ENCODE data around the gene ATP2B2.

The ATP2B2 gene

DNA sequence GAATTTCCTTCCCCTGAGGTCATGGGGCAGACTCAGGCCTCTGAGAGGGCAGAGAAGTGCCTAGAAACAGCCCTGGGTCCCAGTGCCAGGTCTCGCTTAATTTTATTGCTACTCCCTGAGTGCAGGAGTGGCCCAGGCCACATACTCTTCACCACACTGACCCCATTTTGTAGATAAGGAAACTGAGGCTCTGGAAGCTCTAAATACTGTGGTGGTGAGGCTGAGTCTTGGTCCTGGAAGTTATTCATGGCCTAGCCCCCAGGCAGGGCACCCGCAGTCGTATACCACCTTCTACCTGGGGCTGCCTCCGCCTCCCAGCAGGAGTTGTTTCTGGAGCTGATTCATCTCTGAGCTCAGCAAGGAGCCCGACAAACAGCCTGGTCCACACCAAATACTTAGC lies 9.8 kb downstream of the ATP2B2 start:
- in situ Hi-C loops (cut with MboI; ENCODE audit: low sequenced_read_pairs), result no loop called here

DNA sequence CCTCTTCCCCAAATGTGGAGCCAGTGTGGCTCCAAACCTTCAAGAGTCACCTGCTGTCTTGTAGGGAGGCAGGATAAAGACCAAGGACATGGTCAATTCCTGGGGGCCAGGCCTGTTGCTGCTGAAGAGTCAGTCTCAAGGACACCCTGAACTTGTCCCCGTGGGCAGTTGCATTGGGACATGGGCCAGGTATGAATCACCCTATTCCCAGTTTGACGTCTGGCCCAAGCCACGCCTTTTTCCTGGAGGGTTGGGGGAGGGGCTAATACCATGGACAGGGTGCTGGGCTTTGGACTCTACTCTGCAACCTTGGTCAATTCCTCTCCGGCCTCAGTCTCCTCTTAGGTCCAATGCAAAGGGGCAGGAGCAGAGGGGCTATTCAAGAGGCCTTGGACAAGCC lies 10.4 kb downstream of the ATP2B2 start:
- in situ Hi-C loops (cut with MboI; ENCODE audit: low sequenced_read_pairs), result no loop called here

DNA sequence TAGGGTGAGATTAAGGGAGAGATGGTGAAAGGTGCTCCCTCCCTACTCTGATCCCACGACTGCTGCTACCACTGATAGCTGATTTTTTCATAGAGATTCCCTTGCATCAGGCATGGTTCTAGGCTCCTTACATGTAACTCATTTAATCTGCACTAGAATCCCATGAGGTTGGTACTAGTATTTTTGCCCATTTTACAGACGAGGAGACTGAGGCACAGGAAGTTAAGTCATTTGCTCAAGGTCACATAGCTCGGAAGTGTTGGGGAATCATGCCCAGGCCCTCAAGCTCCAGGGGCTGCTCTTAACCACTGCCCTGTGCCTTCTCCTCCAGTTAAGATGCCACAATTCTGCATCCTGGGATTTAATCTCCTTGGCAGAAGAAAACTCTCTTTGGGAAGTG lies 11.2 kb downstream of the ATP2B2 start:
- in situ Hi-C loops (cut with MboI; ENCODE audit: low sequenced_read_pairs), result no loop called here

DNA sequence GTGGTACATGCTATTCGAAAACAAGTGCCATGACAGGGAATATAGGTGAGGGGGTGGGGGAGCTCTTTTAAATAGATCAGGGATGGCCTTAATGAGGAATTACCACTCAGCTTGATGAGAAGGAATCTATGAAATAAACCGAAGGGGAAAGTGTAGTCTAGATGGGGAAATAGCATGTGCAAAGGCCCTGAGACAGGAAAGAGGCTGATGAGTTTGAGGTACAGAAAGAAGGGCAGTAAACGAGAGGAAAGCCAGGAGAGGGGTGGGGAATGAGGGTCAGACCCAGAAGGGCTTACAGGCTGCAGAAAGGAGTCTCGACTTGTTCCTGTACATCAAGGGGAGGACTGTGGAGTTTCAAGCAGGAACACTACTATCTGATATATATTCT lies 12.2 kb downstream of the ATP2B2 start:
- in situ Hi-C loops (cut with MboI; ENCODE audit: low sequenced_read_pairs), result no loop called here

DNA sequence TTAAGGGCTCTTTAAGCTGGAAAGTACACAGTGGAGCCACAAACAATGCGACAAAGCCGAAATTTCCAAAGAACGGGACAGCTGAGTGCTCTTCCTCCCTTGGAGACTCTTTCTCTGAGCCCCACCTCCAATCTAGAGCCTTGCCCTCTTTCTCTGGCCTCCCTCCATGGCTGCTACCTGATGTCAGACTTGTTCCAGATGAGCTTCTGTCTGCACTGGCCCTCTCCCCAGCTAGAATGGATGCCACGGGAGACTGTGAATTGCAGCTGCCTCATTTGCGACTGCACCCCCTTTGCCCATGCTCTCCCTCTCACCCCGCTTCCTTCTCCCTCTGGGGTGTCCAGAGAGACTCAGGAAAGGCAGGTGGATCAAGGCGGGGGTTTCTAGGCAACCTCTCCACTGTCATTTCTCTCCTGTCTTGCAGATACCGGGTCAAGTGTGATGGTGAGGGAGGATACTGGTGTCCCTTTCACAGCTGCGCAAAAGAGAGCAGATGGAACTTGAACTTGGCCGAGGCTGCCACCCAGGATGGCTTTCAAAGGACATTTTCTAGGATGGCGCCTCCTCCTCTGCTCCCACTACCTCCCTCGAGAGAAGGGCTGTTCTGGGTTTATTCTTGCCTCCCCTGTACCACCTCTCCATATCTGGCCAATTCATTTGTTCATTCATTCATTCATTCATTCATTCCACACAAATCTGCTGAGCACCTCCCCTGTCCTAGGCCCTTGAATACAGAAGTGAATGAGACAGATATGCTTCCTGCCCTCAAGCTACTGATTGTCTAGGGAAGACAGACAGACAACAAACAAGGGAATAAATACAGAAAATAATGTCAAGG lies 12.8 kb downstream of the ATP2B2 start:
- in situ Hi-C loops (cut with MboI; ENCODE audit: low sequenced_read_pairs), result no loop called here

DNA sequence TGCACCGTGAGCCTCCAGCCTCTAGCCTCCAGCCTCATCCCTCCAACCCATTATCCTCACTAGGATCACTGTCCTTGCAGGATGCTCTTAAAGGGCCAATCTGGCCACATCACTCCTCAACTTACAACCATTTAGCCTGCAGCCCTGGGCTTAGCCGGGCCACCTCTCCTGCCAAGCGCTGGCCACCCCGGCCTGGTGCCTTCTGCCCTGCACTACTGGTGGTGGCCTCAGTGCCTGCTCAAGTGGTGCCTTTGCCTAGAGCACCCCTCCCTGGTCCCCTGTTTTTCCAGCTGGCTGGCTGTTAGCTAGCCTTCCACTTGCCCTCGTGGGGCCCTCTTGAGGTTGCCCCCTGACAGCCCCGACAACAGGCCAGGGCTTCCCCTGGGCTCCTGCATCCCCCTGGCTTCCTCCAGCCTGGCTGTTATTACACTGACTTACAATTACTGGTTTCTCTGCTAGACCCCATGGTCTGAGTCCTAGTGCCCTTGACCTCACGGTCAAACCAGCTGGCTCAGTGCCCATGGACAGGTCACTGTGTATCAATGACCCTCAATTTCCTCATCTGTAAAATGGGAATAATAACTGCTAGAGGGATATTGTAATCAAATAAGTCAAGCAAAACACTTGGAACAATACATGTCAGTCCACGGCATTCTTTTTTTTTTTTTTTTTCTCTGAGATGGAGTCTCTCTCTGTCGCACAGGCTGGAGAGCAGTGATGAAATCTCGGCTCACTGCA lies 15.5 kb downstream of the ATP2B2 start:
- in situ Hi-C loops (cut with MboI; ENCODE audit: low sequenced_read_pairs), result no loop called here

DNA sequence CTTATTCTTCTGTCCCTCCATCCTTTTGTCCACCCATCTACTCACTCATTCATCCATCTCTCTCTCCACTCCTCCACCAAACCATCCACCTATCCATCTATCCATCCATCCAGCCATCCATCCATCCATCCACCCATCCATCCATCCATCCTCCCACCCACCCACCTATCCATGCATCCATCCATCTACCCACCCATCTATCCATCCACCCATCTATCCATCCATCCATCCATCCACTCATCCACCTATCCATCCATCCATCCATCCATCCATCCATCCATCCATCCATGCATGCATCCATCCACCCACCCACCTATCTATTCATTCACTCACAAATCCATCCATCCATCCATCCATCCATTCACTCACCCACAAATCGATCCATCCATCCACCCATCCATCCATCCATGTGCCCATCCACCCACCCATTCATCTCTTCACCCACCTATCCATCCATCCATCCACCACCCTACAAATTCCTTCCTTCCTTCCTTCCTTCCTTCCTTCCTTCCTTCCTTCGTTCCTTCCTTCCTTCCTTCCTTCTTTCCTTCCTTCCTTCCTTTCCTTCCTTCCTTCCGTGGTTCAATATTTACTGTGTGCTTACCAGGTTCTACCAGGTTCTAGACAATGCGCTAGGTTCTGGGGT lies 17.3 kb downstream of the ATP2B2 start:
- in situ Hi-C loops (cut with MboI; ENCODE audit: low sequenced_read_pairs), result no loop called here

DNA sequence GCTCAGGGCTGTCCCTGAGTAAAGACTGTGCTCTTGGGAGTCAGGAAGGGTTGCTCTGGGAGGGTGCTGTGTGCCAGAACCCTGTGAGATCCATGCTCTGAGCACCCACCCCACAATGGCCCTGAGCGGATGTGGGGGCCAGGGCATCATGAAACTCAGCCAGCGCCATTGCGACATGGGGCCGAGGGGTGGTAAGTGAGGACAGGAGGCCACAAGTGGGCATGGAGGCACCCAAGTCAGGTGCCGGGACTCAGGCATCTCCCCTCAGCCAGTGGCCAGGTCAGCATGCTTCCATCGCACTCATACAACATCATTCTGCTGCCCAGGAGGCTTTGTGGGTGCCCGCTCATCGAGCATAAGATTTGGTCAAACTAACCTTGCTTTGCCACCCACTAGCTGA lies 19.6 kb downstream of the ATP2B2 start:
- in situ Hi-C loops (cut with MboI; ENCODE audit: low sequenced_read_pairs), result no loop called here

DNA sequence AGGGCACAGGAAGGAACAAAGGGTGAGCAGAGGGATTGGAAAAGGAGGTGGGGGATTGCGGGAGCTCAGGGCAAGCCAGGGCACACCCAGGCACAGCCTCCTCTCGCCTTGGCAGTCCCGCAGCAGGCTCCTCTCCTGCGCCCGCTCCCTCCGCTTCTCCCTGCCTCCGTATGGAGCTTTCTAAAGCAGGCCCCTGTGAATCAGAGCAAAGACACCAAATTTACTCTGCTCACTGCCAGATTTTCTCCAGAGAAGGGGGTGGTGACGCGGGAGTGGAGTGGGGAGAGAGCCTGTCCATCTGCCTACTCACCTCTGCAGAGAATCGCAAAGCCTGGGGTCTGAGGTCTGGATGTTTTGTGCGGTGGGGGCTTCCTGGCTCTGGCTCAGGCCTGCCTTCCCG lies 20.0 kb downstream of the ATP2B2 start:
- in situ Hi-C loops (cut with MboI; ENCODE audit: low sequenced_read_pairs), result no loop called here

DNA sequence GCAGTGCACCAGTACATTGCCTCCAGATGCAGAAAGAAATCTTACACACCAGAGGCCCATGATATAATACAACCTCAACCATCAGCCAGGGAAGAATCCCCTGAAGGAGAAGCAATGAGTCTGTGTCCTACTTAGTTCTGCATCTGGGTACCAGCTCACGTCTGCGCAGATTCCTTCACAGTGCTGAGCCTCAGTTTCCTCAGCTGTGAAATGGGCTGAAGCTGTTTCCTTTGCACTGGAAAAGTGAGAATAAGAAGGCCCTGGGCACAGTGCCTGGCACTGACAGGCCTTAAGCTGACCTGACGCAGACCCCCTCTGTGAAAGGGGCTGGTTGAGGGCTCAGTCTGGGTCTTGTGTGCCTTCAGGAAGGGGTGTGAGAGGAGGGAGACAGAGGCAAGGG lies 20.7 kb downstream of the ATP2B2 start:
- in situ Hi-C loops (cut with MboI; ENCODE audit: low sequenced_read_pairs), result no loop called here

DNA sequence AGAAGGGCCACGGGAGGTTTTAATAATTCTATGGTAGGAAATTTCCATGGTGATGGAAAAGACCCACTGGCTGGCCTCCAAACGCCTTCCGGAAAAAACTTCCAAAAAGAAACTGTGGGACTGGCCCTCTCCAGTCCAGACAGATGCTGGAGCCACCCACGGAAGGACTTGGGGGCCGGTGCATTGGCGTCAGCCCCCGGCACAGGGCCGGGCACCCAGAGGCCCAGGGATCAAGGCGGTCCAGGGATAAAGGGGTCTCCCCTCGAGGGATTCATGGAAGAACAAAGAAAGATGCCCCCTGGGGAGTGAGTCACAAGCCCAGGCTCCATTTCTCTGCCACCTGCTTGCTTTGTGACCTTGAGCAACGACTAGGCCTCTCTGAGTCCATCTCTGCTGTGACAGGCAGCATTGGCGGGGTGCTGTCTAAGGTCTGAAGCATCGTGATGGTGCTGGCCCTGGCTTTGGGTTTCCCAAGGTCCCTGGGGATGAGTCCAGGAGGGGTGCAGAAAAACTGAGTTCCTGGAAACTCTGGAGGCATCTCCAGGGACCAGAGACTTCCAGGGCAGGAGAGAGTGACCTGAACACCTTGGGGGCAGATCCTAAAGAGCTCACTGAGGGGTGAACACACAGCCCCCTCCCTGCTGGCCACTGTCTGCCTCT lies 21.6 kb downstream of the ATP2B2 start:
- in situ Hi-C loops (cut with MboI; ENCODE audit: low sequenced_read_pairs), result no loop called here

DNA sequence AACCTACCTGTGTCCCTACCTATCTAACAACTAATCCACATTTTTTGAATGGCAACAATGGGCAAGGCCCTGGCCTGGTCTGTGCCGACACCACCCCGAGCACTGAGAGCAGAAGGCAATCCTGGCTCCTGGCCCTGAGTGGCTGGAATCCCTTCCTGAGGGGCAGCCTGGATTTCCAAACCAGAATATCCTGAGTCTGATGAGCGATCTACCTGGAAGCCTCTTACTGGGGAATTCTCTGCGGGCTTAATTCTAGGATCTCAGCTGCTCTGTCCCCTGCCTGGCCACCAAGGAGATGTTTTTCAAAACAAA lies 22.1 kb downstream of the ATP2B2 start:
- in situ Hi-C loops (cut with MboI; ENCODE audit: low sequenced_read_pairs), result no loop called here

DNA sequence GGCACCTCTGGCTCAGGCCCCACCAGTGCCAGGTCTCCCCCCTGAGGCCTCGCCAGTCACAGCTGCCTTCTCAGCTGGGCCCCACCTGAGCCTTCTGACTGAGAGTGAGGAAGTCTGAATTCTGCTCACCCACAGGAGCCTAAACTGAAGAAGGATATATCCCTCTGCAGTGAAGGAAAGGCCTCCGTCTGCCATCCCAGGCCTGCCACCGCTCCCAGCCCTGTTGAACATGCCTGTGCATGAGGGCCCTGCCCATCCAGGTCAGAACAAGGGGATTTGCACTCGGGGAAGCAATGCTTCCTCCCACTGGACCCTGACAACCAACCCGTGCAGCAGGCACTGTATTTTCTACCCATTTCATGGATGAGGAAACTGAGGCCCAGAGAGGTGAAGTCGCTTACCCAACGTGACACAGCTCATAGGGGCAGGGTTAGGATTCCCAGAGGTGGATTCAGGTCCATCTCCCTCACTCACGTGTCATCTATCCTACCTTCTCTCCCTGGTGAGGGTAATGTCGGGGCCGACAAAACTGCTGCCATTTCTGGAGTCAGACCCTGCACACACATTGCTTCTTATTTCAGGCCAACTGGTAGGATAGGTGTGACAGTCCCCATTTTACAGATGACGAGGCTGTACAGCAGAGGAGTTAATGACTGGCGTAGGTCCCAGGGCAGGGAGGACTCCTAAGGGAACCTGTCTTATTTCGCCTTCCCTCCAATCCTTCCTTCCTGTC lies 22.6 kb downstream of the ATP2B2 start:
- in situ Hi-C loops (cut with MboI; ENCODE audit: low sequenced_read_pairs), result no loop called here

DNA sequence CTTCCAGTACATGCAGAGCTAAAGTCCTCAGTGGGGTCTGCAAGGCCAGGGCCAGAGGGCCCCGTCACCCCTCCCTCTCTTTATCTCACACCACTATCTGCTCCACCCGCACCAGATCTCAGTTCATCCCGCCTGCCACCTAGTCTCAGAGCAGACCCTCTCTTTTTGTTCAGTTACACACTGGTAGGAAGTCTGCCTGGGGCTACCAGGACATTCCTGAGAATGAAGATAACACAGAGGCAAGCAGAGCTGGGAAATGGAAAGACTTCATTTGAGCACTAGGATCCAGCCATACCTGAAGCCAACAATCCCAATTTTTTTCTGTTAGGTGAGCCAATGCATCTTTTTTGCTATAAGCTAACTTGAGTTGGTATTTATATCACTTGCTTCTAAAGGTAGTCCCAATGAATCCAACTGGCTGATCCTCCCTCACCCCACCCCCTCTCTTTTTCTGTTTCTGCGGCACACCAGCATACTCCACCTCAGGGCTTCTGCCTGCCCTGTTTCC lies 24.5 kb downstream of the ATP2B2 start:
- in situ Hi-C loops (cut with MboI; ENCODE audit: low sequenced_read_pairs), result no loop called here

DNA sequence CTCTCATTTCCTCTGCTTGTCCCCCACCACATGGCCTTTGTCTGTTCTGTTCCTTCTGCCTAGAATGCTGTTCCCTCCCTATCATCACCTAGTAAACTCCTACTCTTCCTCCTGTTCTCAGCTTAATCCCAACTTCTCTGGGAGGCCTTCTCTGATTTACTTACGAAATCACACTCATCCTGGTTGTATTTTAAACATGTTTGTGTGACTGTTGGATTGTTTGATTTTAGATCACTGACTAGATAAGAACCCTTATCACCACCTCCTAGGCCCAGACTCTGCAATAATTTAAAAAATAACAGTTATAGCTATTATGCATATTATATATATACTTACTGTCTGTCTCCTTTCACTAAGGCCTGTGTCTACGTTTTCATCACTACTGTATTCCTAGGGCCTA lies 26.1 kb downstream of the ATP2B2 start:
- in situ Hi-C loops (cut with MboI; ENCODE audit: low sequenced_read_pairs), result no loop called here

DNA sequence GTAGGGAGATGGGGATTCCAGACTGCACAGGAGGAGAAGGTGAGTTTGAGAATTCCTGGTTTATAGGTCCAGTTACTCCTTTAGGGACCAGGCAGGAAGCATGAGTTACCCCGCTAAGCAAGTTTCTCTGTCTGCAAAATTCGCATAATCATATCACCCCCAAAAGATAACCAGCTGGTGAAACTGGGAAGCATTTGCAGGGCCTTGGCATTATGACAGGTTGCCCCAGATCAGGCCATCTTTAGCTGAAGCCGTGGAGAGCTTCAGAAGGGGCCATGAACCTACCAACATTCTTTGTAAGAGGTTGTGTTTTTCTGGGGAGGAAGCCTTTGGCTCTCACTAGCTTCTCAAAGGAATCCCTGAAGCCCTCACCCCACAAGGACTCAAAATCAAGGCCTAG lies 29.4 kb downstream of the ATP2B2 start:
- in situ Hi-C loops (cut with MboI; ENCODE audit: low sequenced_read_pairs), result no loop called here

DNA sequence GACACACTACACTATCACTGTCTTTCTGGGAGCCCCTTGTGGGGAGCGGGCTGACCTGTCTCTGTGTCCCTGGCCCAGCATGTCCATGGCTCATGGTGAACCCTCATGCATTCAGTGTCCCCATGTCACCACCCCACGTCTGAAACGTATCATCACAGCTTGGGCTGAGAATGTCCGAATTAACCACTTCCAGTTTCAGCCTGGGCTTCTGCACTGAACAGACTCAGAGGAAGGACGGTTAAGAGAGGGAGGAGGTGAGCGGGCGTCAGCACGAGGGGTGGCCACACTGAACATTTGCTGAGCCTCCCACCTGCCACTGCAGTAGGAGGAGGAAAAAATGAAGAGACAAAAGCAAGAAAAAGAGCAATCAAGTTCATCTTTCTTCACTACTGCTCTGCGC lies 30.5 kb downstream of the ATP2B2 start:
- in situ Hi-C loops (cut with MboI; ENCODE audit: low sequenced_read_pairs), result no loop called here

DNA sequence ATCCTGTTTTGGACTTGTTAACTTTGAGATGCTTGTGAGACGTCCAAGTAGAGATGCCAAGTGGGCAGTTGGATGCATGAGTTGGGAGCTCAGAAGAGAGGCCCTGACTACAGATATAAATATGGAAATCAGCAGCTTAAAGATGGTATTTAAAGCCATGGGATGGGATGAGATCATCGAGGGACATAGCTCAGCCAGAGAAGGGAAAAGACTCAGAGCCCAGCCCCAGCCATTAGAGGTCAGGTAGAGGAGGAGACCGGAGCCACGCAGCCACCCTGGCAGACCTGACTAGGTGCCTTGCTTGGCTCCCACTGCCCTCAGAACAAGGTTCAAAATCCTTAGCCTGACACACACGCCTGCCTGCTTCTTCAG lies 31.1 kb downstream of the ATP2B2 start:
- in situ Hi-C loops (cut with MboI; ENCODE audit: low sequenced_read_pairs), result no loop called here

DNA sequence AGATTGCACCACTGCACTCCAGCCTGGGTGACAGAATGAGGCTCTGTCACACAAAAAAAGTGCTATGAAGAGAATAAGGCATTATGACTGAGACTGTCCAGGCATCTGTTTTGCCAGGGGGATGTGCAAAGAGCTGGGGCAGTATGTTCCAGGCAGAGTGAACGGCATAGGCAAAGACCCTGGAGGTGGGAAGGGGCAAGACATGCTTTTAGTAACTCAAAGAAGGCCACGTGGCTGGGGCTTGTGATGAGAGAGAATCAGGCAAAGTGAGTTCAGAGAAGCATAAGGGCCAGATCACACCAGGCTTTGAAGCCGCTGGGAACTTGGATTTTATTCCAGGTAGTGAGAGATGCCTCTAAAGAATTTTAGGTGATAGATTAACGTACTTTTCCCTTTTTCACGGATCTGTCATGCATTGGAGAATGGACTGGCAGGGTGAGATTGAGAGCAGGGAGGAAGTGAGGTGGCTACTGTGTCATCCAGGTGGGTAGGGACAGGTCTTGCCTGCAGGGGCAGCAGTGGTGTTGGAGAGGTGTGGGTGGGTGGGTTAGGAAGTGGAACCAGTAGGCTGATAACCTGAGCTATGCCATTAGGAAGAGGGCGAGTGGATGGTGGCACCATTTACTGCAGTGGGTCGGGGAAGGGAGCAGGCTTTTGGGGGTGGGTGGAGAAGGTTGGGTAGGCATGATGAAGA lies 31.7 kb downstream of the ATP2B2 start:
- in situ Hi-C loops (cut with MboI; ENCODE audit: low sequenced_read_pairs), result no loop called here

DNA sequence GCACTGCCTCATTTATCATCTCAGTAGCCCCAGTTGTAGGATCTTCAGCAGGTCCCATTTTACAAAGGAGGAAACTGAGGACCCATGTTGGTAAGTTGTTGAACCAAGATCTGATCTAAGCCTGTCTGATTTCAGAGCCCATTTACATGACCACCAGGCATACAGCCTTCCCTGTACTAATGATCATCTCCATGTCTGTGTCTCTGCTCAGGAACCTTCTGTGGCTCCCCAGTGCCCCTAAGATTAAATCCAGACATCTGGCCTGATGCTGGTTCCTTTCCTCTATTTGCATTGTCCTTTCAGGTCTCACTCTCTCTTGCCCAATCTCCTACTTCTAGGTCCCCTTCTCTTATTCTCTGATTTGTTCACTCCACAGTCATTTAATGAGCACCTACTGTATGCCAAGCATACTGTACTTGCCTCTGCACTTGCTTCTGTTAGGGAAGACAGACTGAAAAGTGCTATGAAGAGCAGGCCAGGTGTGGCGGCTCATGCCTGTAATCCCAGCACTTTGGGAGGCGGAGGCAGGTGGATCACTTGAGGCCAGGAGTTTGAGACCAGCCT lies 32.4 kb downstream of the ATP2B2 start:
- in situ Hi-C loops (cut with MboI; ENCODE audit: low sequenced_read_pairs), result no loop called here

Measured in hTERT RPE-1 (cell line).